Measurements from ENCODE around the gene SLC8A3. TPM values are rescaled to one million over a fixed set of nuclear protein-coding genes. Genes with fewer than 3 reads are reported as not detected.

SLC8A3 gene
- total RNA-seq, 4 donors from 2014 or later, result 0.34 to 1.6 (median 0.73) TPM

DNA sequence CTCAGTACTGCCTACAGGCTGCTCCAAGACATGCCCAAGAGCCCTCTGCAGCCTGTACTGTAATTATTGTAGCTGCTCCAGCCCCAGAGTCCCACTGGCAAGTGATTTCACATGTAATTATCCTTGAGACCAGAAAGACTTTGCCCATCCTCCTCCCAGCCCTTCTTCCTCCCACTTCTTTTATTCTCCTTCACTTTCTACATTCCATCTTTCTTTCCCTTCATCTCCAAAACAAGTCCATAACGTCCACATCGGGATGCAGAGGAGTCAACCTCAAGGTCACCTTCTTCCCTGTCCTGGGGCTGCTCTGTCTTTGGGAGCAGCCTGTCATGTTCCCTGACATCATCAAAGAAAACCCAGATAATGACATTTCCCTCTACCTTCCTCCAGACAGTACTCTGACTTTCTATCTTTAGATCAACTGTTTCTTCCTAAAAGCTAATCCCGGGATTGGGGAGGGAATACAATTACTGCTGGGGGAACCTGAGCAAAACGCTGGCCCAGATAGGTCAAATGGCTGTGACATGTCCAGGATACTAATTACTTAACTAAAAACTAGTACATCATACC lies 39.1 kb downstream of the SLC8A3 start:
- no peak for TF ChIP-seq POLR2A (IDR thresholded peaks at IDR 0.05)
- WGBS, 2 donors, result 63 to 77% methylated on average over 4 of the region's 4 CpGs
- intact Hi-C loops (cut with DNase I; ENCODE audit: low total_unique reads), result no loop called here
- no peak for DNase-seq (ENCODE audit: low spot score in 2 of 2)
- H3K4me3 ChIP-seq (ENCODE audit: low read depth, poor library complexity, severe bottlenecking), result no peak overlapping the region

DNA sequence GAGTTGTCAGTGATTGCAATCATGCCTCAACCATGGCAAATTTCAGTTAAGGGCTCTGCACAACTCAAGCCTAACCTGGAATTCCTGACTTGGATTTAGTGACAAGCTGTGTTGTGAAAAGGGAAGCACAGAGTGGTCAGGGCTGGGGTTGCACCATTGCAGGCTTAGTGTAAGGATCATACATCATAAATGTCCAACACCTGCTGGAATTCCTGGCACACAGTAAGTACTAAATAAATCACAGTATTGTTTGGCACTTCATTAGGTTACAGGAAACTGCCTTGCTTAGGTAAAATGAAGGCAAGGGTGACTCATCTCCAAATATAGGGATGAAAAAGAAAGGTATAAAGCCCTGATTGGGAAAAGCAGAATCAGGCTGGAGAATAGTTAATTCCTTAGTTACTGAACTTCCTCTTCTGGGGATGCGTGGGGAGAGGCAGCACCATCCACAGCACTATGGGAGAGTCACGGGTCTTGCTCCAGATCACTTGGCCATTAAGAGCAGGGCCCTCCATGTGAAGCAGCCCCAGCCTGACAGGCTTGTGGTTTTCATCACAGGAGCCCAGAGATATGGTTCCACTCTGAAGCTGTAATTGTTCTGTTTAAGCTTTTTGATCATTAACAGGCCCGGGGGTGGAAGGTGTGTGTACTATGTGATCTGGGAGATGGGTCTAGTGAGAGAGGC lies 39.7 kb downstream of the SLC8A3 start:
- no peak overlapping the region for H3K4me3 ChIP-seq (ENCODE audit: low read depth, poor library complexity, severe bottlenecking)
- DNase-seq (ENCODE audit: low spot score in 2 of 2), result no peak
- 38 to 49% methylated on average over 3 of the region's 3 CpGs for WGBS, 2 donors
- intact Hi-C loops (cut with DNase I; ENCODE audit: low total_unique reads), result no loop called here
- TF ChIP-seq POLR2A (IDR thresholded peaks at IDR 0.05), result no peak
- TF ChIP-seq, protein P1, sequence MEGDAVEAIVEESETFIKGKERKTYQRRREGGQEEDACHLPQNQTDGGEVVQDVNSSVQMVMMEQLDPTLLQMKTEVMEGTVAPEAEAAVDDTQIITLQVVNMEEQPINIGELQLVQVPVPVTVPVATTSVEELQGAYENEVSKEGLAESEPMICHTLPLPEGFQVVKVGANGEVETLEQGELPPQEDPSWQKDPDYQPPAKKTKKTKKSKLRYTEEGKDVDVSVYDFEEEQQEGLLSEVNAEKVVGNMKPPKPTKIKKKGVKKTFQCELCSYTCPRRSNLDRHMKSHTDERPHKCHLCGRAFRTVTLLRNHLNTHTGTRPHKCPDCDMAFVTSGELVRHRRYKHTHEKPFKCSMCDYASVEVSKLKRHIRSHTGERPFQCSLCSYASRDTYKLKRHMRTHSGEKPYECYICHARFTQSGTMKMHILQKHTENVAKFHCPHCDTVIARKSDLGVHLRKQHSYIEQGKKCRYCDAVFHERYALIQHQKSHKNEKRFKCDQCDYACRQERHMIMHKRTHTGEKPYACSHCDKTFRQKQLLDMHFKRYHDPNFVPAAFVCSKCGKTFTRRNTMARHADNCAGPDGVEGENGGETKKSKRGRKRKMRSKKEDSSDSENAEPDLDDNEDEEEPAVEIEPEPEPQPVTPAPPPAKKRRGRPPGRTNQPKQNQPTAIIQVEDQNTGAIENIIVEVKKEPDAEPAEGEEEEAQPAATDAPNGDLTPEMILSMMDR (IDR thresholded peaks at IDR 0.05), result no peak

DNA sequence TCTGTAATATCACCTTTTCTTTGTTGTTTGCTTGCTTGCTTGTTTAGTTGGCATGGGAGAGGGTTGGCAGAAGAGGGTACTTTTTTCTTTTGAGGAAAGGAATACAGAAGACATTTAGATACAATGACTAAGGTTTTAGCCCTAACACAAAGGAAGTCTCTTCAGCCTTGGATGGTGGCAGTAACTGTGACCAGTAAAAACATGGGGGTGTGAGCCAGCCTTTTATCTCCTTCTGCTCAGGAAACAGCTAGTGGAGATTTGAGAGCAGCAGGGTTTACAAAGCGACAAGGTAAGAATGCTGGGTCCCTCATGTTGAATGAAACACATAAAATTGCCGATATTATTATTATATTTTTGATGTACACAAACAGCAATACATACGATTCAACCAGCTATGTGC lies 40.4 kb downstream of the SLC8A3 start:
- H3K4me3 ChIP-seq (ENCODE audit: low read depth, poor library complexity, severe bottlenecking), result no peak overlapping the region
- TF ChIP-seq, protein P1 (IDR thresholded peaks at IDR 0.05), result no peak
- TF ChIP-seq POLR2A (IDR thresholded peaks at IDR 0.05), result no peak
- intact Hi-C loops (cut with DNase I; ENCODE audit: low total_unique reads), result no loop called here
- 75 to 84% methylated on average over 3 of the region's 3 CpGs for WGBS, 2 donors
- DNase-seq (ENCODE audit: low spot score in 2 of 2), result no peak

DNA sequence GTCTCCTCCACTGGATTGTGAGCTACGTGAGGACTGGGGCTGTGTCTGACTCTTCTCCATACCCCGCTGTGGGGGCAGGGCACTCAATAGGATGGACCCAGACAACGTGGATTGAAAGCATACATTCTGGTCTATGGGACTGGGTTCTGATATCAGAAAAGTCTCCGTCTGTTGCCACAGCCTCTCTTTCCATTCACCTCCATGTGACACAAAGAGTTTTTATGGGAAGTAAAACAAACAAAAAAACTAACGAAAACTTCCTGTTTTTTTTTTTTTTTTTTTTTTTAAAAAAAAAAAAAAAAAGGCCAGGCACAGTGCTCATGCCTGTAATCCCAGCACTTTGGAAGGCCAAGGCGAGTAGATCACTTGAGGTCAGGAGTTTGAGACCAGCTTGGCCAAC lies 44.7 kb downstream of the SLC8A3 start:
- intact Hi-C loops (cut with DNase I; ENCODE audit: low total_unique reads), result no loop called here
- DNase-seq (ENCODE audit: low spot score in 2 of 2), result no peak
- TF ChIP-seq POLR2A (IDR thresholded peaks at IDR 0.05), result no peak
- TF ChIP-seq, protein P1 (IDR thresholded peaks at IDR 0.05), result no peak
- no peak overlapping the region for H3K4me3 ChIP-seq (ENCODE audit: low read depth, poor library complexity, severe bottlenecking)
- WGBS, 2 donors, result 76 to 85% methylated on average over 6 of the region's 6 CpGs

DNA sequence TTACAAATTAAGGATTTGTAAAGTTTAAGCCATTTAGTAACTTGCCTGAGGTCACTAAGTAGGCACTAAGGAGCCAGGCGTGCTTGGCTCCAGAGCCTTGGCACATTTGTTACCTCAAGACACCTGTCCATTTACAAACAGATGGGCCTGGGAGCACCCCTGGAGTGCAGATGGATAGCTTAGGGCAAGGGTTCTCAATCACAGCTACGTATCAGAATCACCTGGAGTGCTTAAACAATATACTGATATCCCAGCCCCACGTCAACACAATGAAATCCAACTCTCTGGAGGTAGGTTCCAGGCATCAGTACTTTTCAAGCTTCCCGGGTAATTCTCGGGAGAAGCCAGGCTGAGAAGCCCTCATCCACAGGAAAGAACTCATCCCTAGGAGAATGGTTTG lies 45.4 kb downstream of the SLC8A3 start:
- no peak for DNase-seq (ENCODE audit: low spot score in 2 of 2)
- intact Hi-C loops (cut with DNase I; ENCODE audit: low total_unique reads), result no loop called here
- WGBS, 2 donors, result 84 to 91% methylated on average over 5 of the region's 5 CpGs
- TF ChIP-seq, protein P1 (IDR thresholded peaks at IDR 0.05), result no peak
- TF ChIP-seq POLR2A (IDR thresholded peaks at IDR 0.05), result no peak
- no peak overlapping the region for H3K4me3 ChIP-seq (ENCODE audit: low read depth, poor library complexity, severe bottlenecking)

DNA sequence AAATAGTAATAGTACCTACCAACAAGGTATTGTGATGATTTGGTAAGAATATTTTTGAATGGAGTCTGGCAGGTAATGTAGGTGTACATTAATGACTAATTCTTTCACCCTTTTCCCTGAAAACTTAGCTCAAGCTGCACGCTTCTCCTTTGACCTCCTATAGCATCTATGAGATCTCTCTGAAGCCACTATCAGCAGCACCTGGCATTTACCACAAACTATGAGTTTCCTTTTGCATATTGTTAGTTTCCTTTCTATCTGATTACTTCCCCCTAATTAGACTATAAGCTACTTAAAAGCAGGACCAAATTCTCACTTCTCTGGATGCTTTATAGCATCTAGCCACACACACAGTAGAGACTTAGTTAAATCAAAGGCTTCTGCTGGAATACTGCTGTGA lies 48.1 kb downstream of the SLC8A3 start:
- DNase-seq (ENCODE audit: low spot score in 2 of 2), result no peak
- TF ChIP-seq, protein P1 (IDR thresholded peaks at IDR 0.05), result no peak
- no peak for TF ChIP-seq POLR2A (IDR thresholded peaks at IDR 0.05)
- intact Hi-C loops (cut with DNase I; ENCODE audit: low total_unique reads), result no loop called here
- WGBS, 2 donors, result 65 to 74% methylated on average over 1 of the region's 1 CpG
- no peak overlapping the region for H3K4me3 ChIP-seq (ENCODE audit: low read depth, poor library complexity, severe bottlenecking)
